ENCODE results near the gene NUDT3. TPM values are rescaled to one million over a fixed set of nuclear protein-coding genes. Genes with fewer than 3 reads are reported as not detected.
"Not testable (repeated sequence)": the region's sequence is repeated elsewhere in the genome, so short reads cannot be mapped to it uniquely, and the experiment has no call there.

Gene NUDT3
- total RNA-seq (2014; rRNA removed; shearing (Covaris generic)): 15.8 and 18.5 TPM in 2 replicates
- polyA plus RNA-seq (2014; cell fraction: nucleus; rRNA removed): 17.4 and 26.5 TPM in 2 replicates

DNA sequence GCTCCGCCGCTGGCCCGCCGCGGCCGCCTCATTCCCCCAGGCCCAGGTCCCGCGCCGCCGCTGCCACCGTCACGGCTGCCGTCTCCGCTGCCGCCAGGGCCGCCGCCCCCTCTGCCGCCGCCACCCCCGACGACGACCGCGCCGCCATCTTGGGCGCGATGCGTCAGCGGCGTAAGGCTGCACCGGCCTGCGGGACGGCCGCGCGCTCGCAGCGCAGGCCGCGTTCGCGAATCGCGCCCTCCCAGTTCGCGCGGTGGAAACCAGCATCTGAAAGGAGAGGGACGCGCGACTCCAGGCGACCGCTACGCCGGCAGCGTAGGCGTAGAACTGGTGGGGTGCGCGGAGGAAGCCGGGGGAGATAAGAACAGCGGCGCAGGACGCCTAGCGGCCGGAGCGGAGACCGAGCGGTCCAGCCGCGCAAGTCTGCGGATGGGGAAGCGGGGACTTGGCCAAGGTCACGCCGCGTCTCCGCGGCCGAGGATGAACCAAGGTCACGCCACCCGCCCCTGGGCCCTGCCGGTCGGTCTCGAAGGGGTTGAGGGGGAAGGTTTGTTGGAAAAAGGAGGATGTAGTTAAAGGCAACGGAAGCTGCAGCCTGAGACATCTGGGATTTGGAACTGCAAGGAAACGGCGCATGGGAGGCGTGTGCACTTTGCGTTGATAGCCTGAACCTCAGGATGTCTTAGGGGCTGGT, at the start of gene NUDT3:
NUDT3 (minus strand) TSS at position 173 of the 694 bp plus-strand sequence. CDS start 307 bp downstream, outside the sequence.
- peak; percentile 79 for DNase-seq (ENCODE audit: extremely low read depth, low read depth)

DNA sequence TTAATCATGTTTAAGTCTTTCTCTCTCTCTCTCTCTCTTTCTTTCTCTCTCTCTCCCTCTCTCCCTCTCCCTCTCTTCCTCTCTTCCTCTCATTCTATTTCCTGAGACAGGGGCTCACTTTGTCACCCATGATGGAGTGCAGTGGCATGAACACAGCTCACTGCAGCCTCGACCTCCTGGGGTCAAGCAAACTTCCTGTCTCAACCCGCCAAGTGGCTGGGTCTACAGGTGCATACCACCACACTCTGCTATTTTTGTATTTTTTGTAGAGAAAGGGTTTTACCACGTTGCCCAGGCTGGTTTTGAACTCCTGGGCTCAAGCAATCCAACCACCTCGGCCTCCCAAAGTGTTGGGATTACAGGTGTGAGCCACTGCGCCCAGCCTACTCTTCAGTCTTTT, 49.1 kb upstream of the NUDT3 start:
- no peak for DNase-seq (ENCODE audit: extremely low read depth, low read depth)

- no peak for DNase-seq (ENCODE audit: extremely low read depth, low read depth)
Measured at GRCh38 chr6:34439442-34439841, 47.0 kb upstream of the NUDT3 start.

GRCh38 chr6:34438705-34439104, 46.2 kb upstream of the NUDT3 start:
- no peak for DNase-seq (ENCODE audit: extremely low read depth, low read depth)

DNA sequence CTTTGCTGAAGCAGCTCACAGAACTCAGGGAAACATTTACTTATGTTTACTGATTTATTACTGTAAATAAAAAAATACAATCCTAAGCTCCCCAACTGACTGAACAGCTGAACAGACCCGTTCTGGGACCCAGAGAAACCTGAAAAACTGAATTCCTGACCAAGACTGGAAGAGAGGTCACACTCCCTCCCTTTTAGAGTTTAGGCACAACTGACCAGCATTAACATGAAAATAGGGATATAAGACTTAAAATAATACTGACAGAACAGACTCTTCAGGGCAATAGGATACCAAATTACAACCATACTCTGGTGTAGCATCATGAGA, 45.1 kb upstream of the NUDT3 start:
- DNase-seq (ENCODE audit: extremely low read depth, low read depth): no peak

DNA sequence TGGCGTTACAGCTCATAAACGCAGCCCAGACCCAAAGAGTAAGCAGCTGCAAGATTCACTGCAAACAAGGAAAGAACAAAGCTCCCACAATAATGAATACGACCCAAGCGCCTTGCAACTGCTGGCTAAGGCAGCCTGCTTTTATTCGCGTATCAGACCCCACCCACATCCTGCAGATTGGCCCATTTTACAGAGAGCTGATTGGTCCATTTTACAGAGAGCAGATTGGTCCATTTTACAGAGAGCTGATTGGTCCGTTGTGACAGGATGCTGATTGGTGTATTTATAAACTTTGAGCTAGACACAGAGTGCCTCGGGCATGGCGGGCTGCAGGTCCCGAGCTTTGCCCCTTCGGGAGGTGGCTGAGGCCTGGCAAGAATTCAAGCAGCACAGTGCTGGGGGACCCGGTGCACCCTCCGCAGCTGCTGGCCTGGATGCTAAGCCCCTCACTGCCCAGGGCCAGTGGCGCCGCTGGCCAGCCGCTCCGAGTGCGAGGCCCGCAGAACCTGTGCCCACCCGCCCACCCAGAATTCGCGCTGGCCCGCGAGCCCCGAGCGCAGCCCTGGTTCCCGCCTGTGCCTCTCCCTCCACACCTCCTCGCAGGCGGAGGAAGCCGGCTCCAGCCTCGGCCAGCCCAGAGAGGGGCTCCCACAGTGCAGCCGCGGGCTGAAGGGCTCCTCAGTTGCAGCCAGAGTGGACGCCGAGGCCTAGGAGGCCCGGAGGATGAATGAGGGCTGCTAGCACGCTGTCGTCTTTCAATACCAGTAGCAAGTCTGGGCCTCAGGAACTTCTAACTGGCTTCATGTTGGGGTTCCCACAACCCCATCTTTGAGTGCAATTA, 44.6 kb upstream of the NUDT3 start:
- no peak for DNase-seq (ENCODE audit: extremely low read depth, low read depth)

GRCh38 chr6:34435916-34436315, 43.4 kb upstream of the NUDT3 start:
- no peak for DNase-seq (ENCODE audit: extremely low read depth, low read depth)

- peak; percentile 81 for DNase-seq (ENCODE audit: extremely low read depth, low read depth)
Measured at GRCh38 chr6:34425498-34426410, 33.3 kb upstream of the NUDT3 start, which contains the start of gene RPS10. TSS of gene RPS10 (minus strand) at chr6:34426069. CDS start at chr6:34425221, 848 bp downstream.

- DNase-seq (ENCODE audit: extremely low read depth, low read depth): no peak
Measured at GRCh38 chr6:34425132-34425497, 32.6 kb upstream of the NUDT3 start.

GRCh38 chr6:34424200-34425131, 32.0 kb upstream of the NUDT3 start:
- DNase-seq (ENCODE audit: extremely low read depth, low read depth): no peak

GRCh38 chr6:34423254-34423653, 30.8 kb upstream of the NUDT3 start:
- DNase-seq (ENCODE audit: extremely low read depth, low read depth): no peak

- no peak for DNase-seq (ENCODE audit: extremely low read depth, low read depth)
Measured at GRCh38 chr6:34418367-34418766, 25.9 kb upstream of the NUDT3 start.

DNA sequence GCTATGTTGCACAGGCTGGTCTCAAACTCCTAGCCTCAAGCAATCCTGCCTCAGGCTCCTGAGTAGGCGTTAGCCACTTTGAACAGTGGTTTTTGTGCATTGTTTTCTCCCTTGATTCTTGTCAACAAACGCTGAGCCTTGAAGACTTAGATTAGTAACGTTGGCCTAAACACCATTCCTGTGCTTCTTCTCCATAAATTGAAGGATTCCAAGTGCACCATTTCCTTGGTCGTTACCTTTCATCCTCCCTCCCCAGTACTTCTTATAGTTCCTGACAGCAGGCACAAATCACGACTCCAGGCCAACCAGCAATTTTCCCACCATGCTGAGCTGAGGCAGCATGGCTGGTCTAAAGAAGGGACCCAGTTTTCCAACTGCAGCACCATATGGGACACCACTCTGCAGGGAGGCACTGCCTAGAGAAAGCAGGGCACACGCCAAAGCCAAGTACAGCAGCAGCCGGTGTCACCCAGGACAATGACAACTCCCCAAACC, 24.5 kb upstream of the NUDT3 start:
- no peak for DNase-seq (ENCODE audit: extremely low read depth, low read depth)

GRCh38 chr6:34414999-34415858, 22.8 kb upstream of the NUDT3 start:
- peak; percentile 51 for DNase-seq (ENCODE audit: extremely low read depth, low read depth)

DNA sequence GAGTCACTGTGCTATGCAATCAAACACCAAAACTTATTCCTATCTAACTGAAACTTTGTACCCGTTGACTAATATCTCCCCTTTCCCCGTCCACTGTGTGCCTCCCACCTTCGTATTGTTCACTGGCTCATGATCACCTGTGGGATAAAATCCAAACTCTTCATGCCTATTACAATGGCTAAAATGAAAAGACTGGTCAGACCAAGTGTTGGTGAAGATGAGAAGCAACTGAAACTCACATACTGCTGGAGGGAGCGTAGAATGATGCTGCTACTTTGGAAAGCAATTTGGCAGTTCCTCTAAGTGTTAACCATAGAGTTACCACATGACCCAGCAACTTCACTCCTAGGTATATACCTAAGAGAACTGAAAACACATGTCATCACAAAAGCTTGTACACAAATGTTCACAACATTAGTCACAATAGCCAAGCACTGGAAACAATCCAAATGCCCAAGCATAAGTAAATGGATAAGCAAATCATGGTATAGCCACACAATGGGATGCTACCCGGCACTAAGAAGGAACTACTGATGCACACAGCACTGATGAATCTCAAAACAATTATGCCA, 20.3 kb upstream of the NUDT3 start:
- DNase-seq (ENCODE audit: extremely low read depth, low read depth): no peak

GRCh38 chr6:34412016-34412415, 19.5 kb upstream of the NUDT3 start:
- DNase-seq (ENCODE audit: extremely low read depth, low read depth): no peak

GRCh38 chr6:34407915-34408314, 15.4 kb upstream of the NUDT3 start:
- not testable (repeated sequence) for DNase-seq (ENCODE audit: extremely low read depth, low read depth)

GRCh38 chr6:34396518-34396917, 4.0 kb upstream of the NUDT3 start:
- no peak for DNase-seq (ENCODE audit: extremely low read depth, low read depth)
